K562 (cell line): Measurements from ENCODE around the gene GAS2L2. TPM values are rescaled to one million over a fixed set of nuclear protein-coding genes. Genes with fewer than 3 reads are reported as not detected.

ENCODE experiments used
- CTCF ChIP-seq, 3 experiments: IDR thresholded peaks in 2 of 3; conservative IDR thresholded peaks in 1 of 3; 2 replicates each; pipeline ENCODE4 v1.5.1; 2011 to 2012; ENCODE audit warnings: low read length in 3 of 3, mild to moderate bottlenecking in 3 of 3, control low read depth in 2 of 3, improper control_type of control experiment in 1 of 3, inconsistent platforms in 1 of 3, low read depth in 1 of 3, mixed read lengths in 1 of 3, moderate library complexity in 1 of 3; ENCODE audit not compliant: insufficient read depth in 2 of 3
- GMEB1 ChIP-seq: fragments of 250-450 bp; sonication (Bioruptor Pico); IDR thresholded peaks from 2 replicates; pipeline ENCODE4 v1.4.0; 2020; ENCODE audit warnings: mild to moderate bottlenecking
- HOMEZ ChIP-seq: fragments of 250-450 bp; sonication (Bioruptor Pico); IDR thresholded peaks from 2 replicates; pipeline ENCODE4 v1.4.0; 2020; ENCODE audit warnings: mild to moderate bottlenecking, moderate library complexity
- MGA ChIP-seq: fragments of 450-650 bp; IDR thresholded peaks from 2 replicates; pipeline ENCODE4 v1.6.1; 2016; ENCODE audit warnings: mild to moderate bottlenecking, moderate library complexity
- USF1 ChIP-seq: sonication (generic); formaldehyde crosslinking; IDR thresholded peaks from 2 replicates; pipeline ENCODE4 v1.9.0; 2022; ENCODE audit warnings: mild to moderate bottlenecking, missing genetic modification reagents
- ZNF436 ChIP-seq: fragments of 250-450, 450-650 bp; sonication (Bioruptor Pico); formaldehyde crosslinking; IDR thresholded peaks from 2 replicates; pipeline ENCODE4 v1.7.0; 2020; ENCODE audit warnings: mild to moderate bottlenecking
- polyA plus RNA-seq, 8 experiments: library from polyadenylated mRNA; depleted of rRNA in 4 of 8; stranded (reverse) in 5 of 8; unstranded in 3 of 8; fragments of >200 nt; fragmentation: Nextera tagmentation in 2 of 8; fragmentation: Illumina TruSeq in 1 of 8; extraction: Ambion mirVana in 2 of 8; extraction: Trizol in 1 of 8; gene quantifications; 2 replicates each; pipeline versions ENCODE4 v1.2.1 to v1.2.3, GENCODE V29; 2011 to 2014; ENCODE audit warnings: inconsistent platforms in 1 of 8, missing spikeins in 1 of 8
- total RNA-seq, 7 experiments: library from RNA; depleted of rRNA in 6 of 7; stranded (reverse); fragments of >200 nt in 6 of 7; fragmentation: Illumina TruSeq in 2 of 7; extraction: Trizol in 2 of 7; gene quantifications; 2 replicates each; pipeline versions ENCODE4 v1.2.1 to v1.2.3, GENCODE V29; 2011 to 2021; ENCODE audit warnings: low replicate concordance in 1 of 7

GAS2L2 gene
- total and polyA plus RNA-seq, 9 of the 15 experiments (the other 6 are each of a cell fraction or from before 2014, with no cell fraction given): not detected

GRCh38 chr17:35740997-35741931 is 11.8 kb downstream of the GAS2L2 start (continued):
- TF ChIP-seq MGA (peak; percentile 82), CTCF (IDR thresholded peaks at IDR 0.05 in 2 of 3, conservative IDR thresholded peaks at IDR 0.05 in 1 of 3; ENCODE audit: insufficient read depth in 2 of 3, low read depth in 1 of 3, low read length in 3 of 3) (peak in 1 of 3 experiments; percentile 13; a peak in 1 of 6 replicates), ZNF436 (CRISPR knock-in tag) (no peak), USF1 (CRISPR knock-in tag) (peak; percentile 61), GMEB1 (CRISPR knock-in tag) (peak; percentile 48; the same call in 1 of the 2 replicates), HOMEZ (CRISPR knock-in tag) (no peak)
